H9 (cell line): ENCODE data around the gene DCBLD1. TPM values are rescaled to one million over a fixed set of nuclear protein-coding genes. Genes with fewer than 3 reads are reported as not detected.

Experiments used
- DNase-seq: peaks from one replicate; pipeline ENCODE4 v3.0.0-alpha.2; 2017
- H2AFZ ChIP-seq: one replicate; pipeline ENCODE4 v1.6.1; 2013; ENCODE audit warnings: mild to moderate bottlenecking, low read length, control low read depth, moderate library complexity
- H2AK5ac ChIP-seq: 2 replicates; pipeline ENCODE4 v1.6.1; 2013; ENCODE audit warnings: low read length, control low read depth, mixed read lengths; ENCODE audit not compliant: insufficient read length
- H2BK120ac ChIP-seq: one replicate; pipeline ENCODE4 v1.6.1; 2013; ENCODE audit warnings: low read depth, mild to moderate bottlenecking, low read length, control low read depth, inconsistent platforms; ENCODE audit not compliant: poor library complexity, severe bottlenecking
- H2BK12ac ChIP-seq: 2 replicates; pipeline ENCODE4 v1.6.1; 2013; ENCODE audit warnings: low read length, control low read depth, mixed read lengths, low read depth; ENCODE audit not compliant: insufficient read length
- H2BK15ac ChIP-seq: 2 replicates; pipeline ENCODE4 v1.6.1; 2013; ENCODE audit warnings: low read depth, low read length, control low read depth
- H2BK20ac ChIP-seq: one replicate; pipeline ENCODE4 v1.6.1; 2013; ENCODE audit warnings: low read depth, mild to moderate bottlenecking, low read length, control low read depth, inconsistent platforms; ENCODE audit not compliant: poor library complexity, severe bottlenecking
- H2BK5ac ChIP-seq: 2 replicates; pipeline ENCODE4 v1.6.1; 2013; ENCODE audit warnings: low read length, control low read depth, mixed read lengths; ENCODE audit not compliant: insufficient read length
- H3K14ac ChIP-seq: 2 replicates; pipeline ENCODE4 v1.6.1; 2013; ENCODE audit warnings: low read length, control low read depth; ENCODE audit not compliant: insufficient read depth
- H3K18ac ChIP-seq: 2 replicates; pipeline ENCODE4 v1.6.1; 2013; ENCODE audit warnings: low read depth, mild to moderate bottlenecking, mixed read lengths, low read length, control low read depth; ENCODE audit not compliant: insufficient read length
- H3K23ac ChIP-seq: 2 replicates; pipeline ENCODE4 v1.6.1; 2013; ENCODE audit warnings: low read length, control low read depth, mixed read lengths, low read depth; ENCODE audit not compliant: insufficient read length
- H3K23me2 ChIP-seq: 2 replicates; pipeline ENCODE4 v1.6.1; 2013; ENCODE audit warnings: low read depth, mild to moderate bottlenecking, mixed read lengths, low read length, control low read depth; ENCODE audit not compliant: insufficient read length, poor library complexity, severe bottlenecking
- H3K27ac ChIP-seq: 2 replicates; pipeline ENCODE4 v1.5.1; 2013; ENCODE audit warnings: low read length, control low read depth, mixed read lengths, low read depth; ENCODE audit not compliant: insufficient read length
- H3K27me3 ChIP-seq: 2 replicates; pipeline ENCODE4 v1.6.1; 2013; ENCODE audit warnings: low read length, control low read depth, inconsistent platforms; ENCODE audit not compliant: insufficient read depth
- H3K4ac ChIP-seq: 2 replicates; pipeline ENCODE4 v1.6.1; 2013; ENCODE audit warnings: low read depth, mild to moderate bottlenecking, control low read depth, inconsistent platforms, low read length, moderate library complexity
- H3K4me1 ChIP-seq: 2 replicates; pipeline ENCODE4 v1.6.1; 2013; ENCODE audit warnings: low read length, control low read depth, inconsistent platforms; ENCODE audit not compliant: insufficient read depth
- H3K4me2 ChIP-seq: 2 replicates; pipeline ENCODE4 v1.6.1; 2013; ENCODE audit warnings: low read length, control low read depth, mixed read lengths; ENCODE audit not compliant: insufficient read length, insufficient read depth
- H3K56ac ChIP-seq: 2 replicates; pipeline ENCODE4 v1.6.1; 2013; ENCODE audit warnings: low read depth, mild to moderate bottlenecking, mixed read lengths, low read length, control low read depth; ENCODE audit not compliant: insufficient read length
- H3K79me1 ChIP-seq: 2 replicates; pipeline ENCODE4 v1.6.1; 2013; ENCODE audit warnings: low read depth, mild to moderate bottlenecking, moderate library complexity, low read length, control low read depth, inconsistent platforms; ENCODE audit not compliant: insufficient read depth, poor library complexity, severe bottlenecking
- H3K79me2 ChIP-seq: 2 replicates; pipeline ENCODE4 v1.6.1; 2013; ENCODE audit warnings: low read length, control low read depth, inconsistent platforms; ENCODE audit not compliant: insufficient read depth
- H3K9ac ChIP-seq: 2 replicates; pipeline ENCODE4 v1.6.1; 2013; ENCODE audit warnings: low read length, control low read depth, mixed read lengths; ENCODE audit not compliant: insufficient read length; ENCODE audit errors: extremely low read depth
- H3K9me3 ChIP-seq: one replicate; pipeline ENCODE4 v1.6.1; 2013; ENCODE audit warnings: low read depth, low read length, inconsistent platforms; ENCODE audit not compliant: control insufficient read depth
- H3T11ph ChIP-seq: one replicate; pipeline ENCODE4 v1.6.1; 2013; ENCODE audit warnings: mild to moderate bottlenecking, low read length, control low read depth, inconsistent platforms
- H4K20me1 ChIP-seq: one replicate; pipeline ENCODE4 v1.6.1; 2013; ENCODE audit not compliant: control insufficient read depth, insufficient read length, insufficient read depth
- H4K5ac ChIP-seq: 2 replicates; pipeline ENCODE4 v1.6.1; 2013; ENCODE audit warnings: low read depth, mild to moderate bottlenecking, mixed read lengths, low read length, control low read depth; ENCODE audit not compliant: insufficient read length
- H4K8ac ChIP-seq: replicated peaks from 2 replicates; pipeline ENCODE4 v1.6.1; 2013; ENCODE audit warnings: low read length, control low read depth, mixed read lengths, low read depth; ENCODE audit not compliant: insufficient read length
- H4K91ac ChIP-seq: 2 replicates; pipeline ENCODE4 v1.6.1; 2013; ENCODE audit warnings: low read depth, mild to moderate bottlenecking, moderate library complexity, mixed read lengths, low read length, control low read depth; ENCODE audit not compliant: insufficient read length
- H3K27ac Mint-ChIP-seq, 3 experiments: 2 replicates in 2 of 3; 3 replicates in 1 of 3; pipeline ENCODE4 v1.8.0; 2020 to 2021; ENCODE audit warnings: mixed read lengths in 3 of 3, mild to moderate bottlenecking in 1 of 3, moderate library complexity in 1 of 3
- H3K27me3 Mint-ChIP-seq: 2 replicates; pipeline ENCODE4 v1.8.0; 2021; ENCODE audit warnings: low read depth, mild to moderate bottlenecking, moderate library complexity, mixed read lengths
- H3K36me3 Mint-ChIP-seq, 3 experiments: 2 replicates in 2 of 3; 3 replicates in 1 of 3; pipeline ENCODE4 v1.8.0; 2020 to 2021; ENCODE audit warnings: low read depth in 3 of 3, mixed read lengths in 3 of 3; ENCODE audit not compliant: insufficient read depth in 1 of 3
- H3K4me1 Mint-ChIP-seq, 2 experiments: 2 replicates each; pipeline ENCODE4 v1.8.0; 2020; ENCODE audit warnings: mixed read lengths in 2 of 2
- H3K4me3 Mint-ChIP-seq, 2 experiments: 2 replicates in 1 of 2; 3 replicates in 1 of 2; pipeline ENCODE4 v1.8.0; 2020 to 2021; ENCODE audit warnings: mild to moderate bottlenecking in 2 of 2, mixed read lengths in 2 of 2, moderate library complexity in 1 of 2
- H3K9me3 Mint-ChIP-seq, 2 experiments: 2 replicates in 1 of 2; 3 replicates in 1 of 2; pipeline ENCODE4 v1.8.0; 2020; ENCODE audit warnings: mild to moderate bottlenecking in 2 of 2, mixed read lengths in 2 of 2, moderate library complexity in 1 of 2
- CTCF ChIP-seq: fragments of 200-600 bp; sonication (generic); conservative IDR thresholded peaks from 3 replicates; pipeline ENCODE4 v1.8.0; 2021; ENCODE audit warnings: antibody characterized with exemption, mild to moderate bottlenecking
- WGBS: extraction: QIAGEN DNeasy Blood & Tissue Kit; methylation state at CpG from one replicate; pipeline ENCODE4 v1.1.7; 2013; ENCODE audit warnings: missing lambda C conversion rate, low lambda C conversion rate, mixed read lengths; ENCODE audit not compliant: insufficient read length; ENCODE audit errors: extremely low coverage; 5-methylcytosine and 5-hydroxymethylcytosine counted together
- total RNA-seq: library from RNA; stranded (reverse); gene quantifications from 2 replicates; pipeline ENCODE4 v1.2.1, GENCODE V29; 2021

The DCBLD1 gene
- total RNA-seq, 1 experiment from 2014 or later, result 10.1 TPM

GRCh38 chr6:117555882-117556498 is 73.5 kb downstream of the DCBLD1 start:
- no peak for DNase-seq
- no peak overlapping the region for H3K4me2 ChIP-seq
- H3K36me3 Mint-ChIP-seq, result no peaks in the 10 kb centered on the region
- no peaks in the 10 kb centered on the region for H3K79me2 ChIP-seq
- no peak overlapping the region for H4K91ac ChIP-seq
- no peak overlapping the region for H4K8ac ChIP-seq
- H3K18ac ChIP-seq, result no peak overlapping the region
- H3K56ac ChIP-seq, result no peak overlapping the region
- H3K4me1 Mint-ChIP-seq, result peaks cover 0 to 2% of the 10 kb centered on the region in 2 experiments; a peak in 1 of 4 replicates
- no peaks in the 10 kb centered on the region for H3K79me1 ChIP-seq
- H3K27ac Mint-ChIP-seq, result no peak overlapping the region
- H3K27me3 ChIP-seq, result no peaks in the 10 kb centered on the region
- H2BK5ac ChIP-seq, result no peak overlapping the region
- H3K9me3 ChIP-seq, result no peaks in the 10 kb centered on the region
- no peak overlapping the region for H4K5ac ChIP-seq
- no peak overlapping the region for H3K9ac ChIP-seq
- WGBS, result no CpG with 5 or more reads among the region's 5 CpGs
- H2BK120ac ChIP-seq, result no peak overlapping the region
- H3K27me3 Mint-ChIP-seq, result no peaks in the 10 kb centered on the region
- H3K23me2 ChIP-seq, result no peaks in the 10 kb centered on the region
- 0 out of 2 replicates have a peak, but pooled peaks cover 2% of the 10 kb centered on the region for H3K4me1 ChIP-seq
- H3T11ph ChIP-seq, result no peak overlapping the region
- H4K20me1 ChIP-seq, result no peaks in the 10 kb centered on the region
- H3K9me3 Mint-ChIP-seq, result no peaks in the 10 kb centered on the region
- no peak overlapping the region for H2BK20ac ChIP-seq
- H2AFZ ChIP-seq, result no peak overlapping the region
- H3K27ac ChIP-seq, result no peak overlapping the region
- H3K4me3 Mint-ChIP-seq, result no peak overlapping the region
- no peak overlapping the region for H2BK15ac ChIP-seq
- H3K4ac ChIP-seq, result no peak overlapping the region
- TF ChIP-seq CTCF, result peak; percentile 90
- no peak overlapping the region for H2AK5ac ChIP-seq
- H3K14ac ChIP-seq, result no peak overlapping the region
- no peak overlapping the region for H2BK12ac ChIP-seq
- H3K23ac ChIP-seq, result no peak overlapping the region
